Measurements from ENCODE around the gene PRXL2B.

PRXL2B gene

GRCh38 chr1:2604156-2604843 is 17.7 kb downstream of the PRXL2B start:
- TF ChIP-seq, protein P1, sequence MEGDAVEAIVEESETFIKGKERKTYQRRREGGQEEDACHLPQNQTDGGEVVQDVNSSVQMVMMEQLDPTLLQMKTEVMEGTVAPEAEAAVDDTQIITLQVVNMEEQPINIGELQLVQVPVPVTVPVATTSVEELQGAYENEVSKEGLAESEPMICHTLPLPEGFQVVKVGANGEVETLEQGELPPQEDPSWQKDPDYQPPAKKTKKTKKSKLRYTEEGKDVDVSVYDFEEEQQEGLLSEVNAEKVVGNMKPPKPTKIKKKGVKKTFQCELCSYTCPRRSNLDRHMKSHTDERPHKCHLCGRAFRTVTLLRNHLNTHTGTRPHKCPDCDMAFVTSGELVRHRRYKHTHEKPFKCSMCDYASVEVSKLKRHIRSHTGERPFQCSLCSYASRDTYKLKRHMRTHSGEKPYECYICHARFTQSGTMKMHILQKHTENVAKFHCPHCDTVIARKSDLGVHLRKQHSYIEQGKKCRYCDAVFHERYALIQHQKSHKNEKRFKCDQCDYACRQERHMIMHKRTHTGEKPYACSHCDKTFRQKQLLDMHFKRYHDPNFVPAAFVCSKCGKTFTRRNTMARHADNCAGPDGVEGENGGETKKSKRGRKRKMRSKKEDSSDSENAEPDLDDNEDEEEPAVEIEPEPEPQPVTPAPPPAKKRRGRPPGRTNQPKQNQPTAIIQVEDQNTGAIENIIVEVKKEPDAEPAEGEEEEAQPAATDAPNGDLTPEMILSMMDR (IDR thresholded peaks at IDR 0.05; ENCODE audit: insufficient read depth, low read length) = no peak
- TF ChIP-seq SPI1 (IDR thresholded peaks at IDR 0.05; ENCODE audit: borderline replicate concordance, low read depth) (no peak), GABPA (IDR thresholded peaks at IDR 0.05; ENCODE audit: low read depth) (no peak), POLR2AphosphoS5 (IDR thresholded peaks at IDR 0.05; ENCODE audit: low read depth) (no peak)
- TF ChIP-seq, protein P2, sequence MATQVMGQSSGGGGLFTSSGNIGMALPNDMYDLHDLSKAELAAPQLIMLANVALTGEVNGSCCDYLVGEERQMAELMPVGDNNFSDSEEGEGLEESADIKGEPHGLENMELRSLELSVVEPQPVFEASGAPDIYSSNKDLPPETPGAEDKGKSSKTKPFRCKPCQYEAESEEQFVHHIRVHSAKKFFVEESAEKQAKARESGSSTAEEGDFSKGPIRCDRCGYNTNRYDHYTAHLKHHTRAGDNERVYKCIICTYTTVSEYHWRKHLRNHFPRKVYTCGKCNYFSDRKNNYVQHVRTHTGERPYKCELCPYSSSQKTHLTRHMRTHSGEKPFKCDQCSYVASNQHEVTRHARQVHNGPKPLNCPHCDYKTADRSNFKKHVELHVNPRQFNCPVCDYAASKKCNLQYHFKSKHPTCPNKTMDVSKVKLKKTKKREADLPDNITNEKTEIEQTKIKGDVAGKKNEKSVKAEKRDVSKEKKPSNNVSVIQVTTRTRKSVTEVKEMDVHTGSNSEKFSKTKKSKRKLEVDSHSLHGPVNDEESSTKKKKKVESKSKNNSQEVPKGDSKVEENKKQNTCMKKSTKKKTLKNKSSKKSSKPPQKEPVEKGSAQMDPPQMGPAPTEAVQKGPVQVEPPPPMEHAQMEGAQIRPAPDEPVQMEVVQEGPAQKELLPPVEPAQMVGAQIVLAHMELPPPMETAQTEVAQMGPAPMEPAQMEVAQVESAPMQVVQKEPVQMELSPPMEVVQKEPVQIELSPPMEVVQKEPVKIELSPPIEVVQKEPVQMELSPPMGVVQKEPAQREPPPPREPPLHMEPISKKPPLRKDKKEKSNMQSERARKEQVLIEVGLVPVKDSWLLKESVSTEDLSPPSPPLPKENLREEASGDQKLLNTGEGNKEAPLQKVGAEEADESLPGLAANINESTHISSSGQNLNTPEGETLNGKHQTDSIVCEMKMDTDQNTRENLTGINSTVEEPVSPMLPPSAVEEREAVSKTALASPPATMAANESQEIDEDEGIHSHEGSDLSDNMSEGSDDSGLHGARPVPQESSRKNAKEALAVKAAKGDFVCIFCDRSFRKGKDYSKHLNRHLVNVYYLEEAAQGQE (IDR thresholded peaks at IDR 0.05; ENCODE audit: insufficient replicate concordance, low read depth) = no peak
- H3K27me3 ChIP-seq (ENCODE audit: insufficient read depth, poor library complexity, severe bottlenecking) = no peaks in the 10 kb centered on the region
- DNase-seq (ENCODE audit: low read depth in 1 of 2, low spot score in 1 of 2) = no peak
- no peak overlapping the region for H3K4me3 ChIP-seq (replicated peaks; ENCODE audit: insufficient read depth, low read length)
- no peak overlapping the region for H3K27ac ChIP-seq (replicated peaks)

- Histone ChIP-seq H3K4me3 (replicated peaks; ENCODE audit: insufficient read depth, low read length) (no peak overlapping the region), H3K27me3 (ENCODE audit: insufficient read depth, poor library complexity, severe bottlenecking) (no peaks in the 10 kb centered on the region), H3K27ac (replicated peaks) (no peak overlapping the region)
- TF ChIP-seq POLR2AphosphoS5 (IDR thresholded peaks at IDR 0.05; ENCODE audit: low read depth) (no peak), GABPA (IDR thresholded peaks at IDR 0.05; ENCODE audit: low read depth) (no peak), SPI1 (IDR thresholded peaks at IDR 0.05; ENCODE audit: borderline replicate concordance, low read depth) (no peak)
- TF ChIP-seq, protein P1 (IDR thresholded peaks at IDR 0.05; ENCODE audit: insufficient read depth, low read length) = no peak
- TF ChIP-seq, protein P2 (IDR thresholded peaks at IDR 0.05; ENCODE audit: insufficient replicate concordance, low read depth) = no peak
- DNase-seq (ENCODE audit: low read depth in 1 of 2, low spot score in 1 of 2) = no peak
Measured at GRCh38 chr1:2604844-2605508, 18.4 kb downstream of the PRXL2B start.

GRCh38 chr1:2605509-2606395 is 19.2 kb downstream of the PRXL2B start:
- no peak overlapping the region for H3K4me3 ChIP-seq (replicated peaks; ENCODE audit: insufficient read depth, low read length)
- TF ChIP-seq, protein P1 (IDR thresholded peaks at IDR 0.05; ENCODE audit: insufficient read depth, low read length) = no peak
- no peak for TF ChIP-seq POLR2AphosphoS5 (IDR thresholded peaks at IDR 0.05; ENCODE audit: low read depth)
- TF ChIP-seq GABPA (IDR thresholded peaks at IDR 0.05; ENCODE audit: low read depth) = no peak
- TF ChIP-seq, protein P2 (IDR thresholded peaks at IDR 0.05; ENCODE audit: insufficient replicate concordance, low read depth) = no peak
- TF ChIP-seq SPI1 (IDR thresholded peaks at IDR 0.05; ENCODE audit: borderline replicate concordance, low read depth) = no peak
- no peak for DNase-seq (ENCODE audit: low read depth in 1 of 2, low spot score in 1 of 2)
- H3K27me3 ChIP-seq (ENCODE audit: insufficient read depth, poor library complexity, severe bottlenecking) = no peaks in the 10 kb centered on the region
- H3K27ac ChIP-seq (replicated peaks) = no peak overlapping the region
